ENCODE measurements around the gene TRIM63.

Gene TRIM63

DNA sequence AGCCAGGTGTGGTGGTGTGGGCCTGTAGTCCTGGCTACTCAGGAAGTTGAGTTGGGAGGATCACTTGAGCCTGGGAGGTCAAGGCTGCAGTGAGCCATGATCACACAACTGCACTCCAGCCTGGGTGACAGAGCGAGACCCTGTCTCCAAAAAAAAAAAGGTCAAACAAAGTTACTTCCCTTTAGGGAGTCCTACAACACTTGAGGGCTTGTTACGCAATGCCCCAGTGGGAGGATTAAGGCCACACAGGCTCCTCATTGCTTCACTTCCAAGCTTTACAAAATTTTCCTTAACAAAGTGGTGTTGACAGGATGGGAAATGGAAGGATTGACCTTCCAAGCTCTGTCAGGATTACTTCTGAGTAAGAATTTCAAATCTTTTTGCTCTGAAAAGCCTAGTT is 52.1 kb downstream of the TRIM63 start:
- DNase-seq = no peak

DNA sequence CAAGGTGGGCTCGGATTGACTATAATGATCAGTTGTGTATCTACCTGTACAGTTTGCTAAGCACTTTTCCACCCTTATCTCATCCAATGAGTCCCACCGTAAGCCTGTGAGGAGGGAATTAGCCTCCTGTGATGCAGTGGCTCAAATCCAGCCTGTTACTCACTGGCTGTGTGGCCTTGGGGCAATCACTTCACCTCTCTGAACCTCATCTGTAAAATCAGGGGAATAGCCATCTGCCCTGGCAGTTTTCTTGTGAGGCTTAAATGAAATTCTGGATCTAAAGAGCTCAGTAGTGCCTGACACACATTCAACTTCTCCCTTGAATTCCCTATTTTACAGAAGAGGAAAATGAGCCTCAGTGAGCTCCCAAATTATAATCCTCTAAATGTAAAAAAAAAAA is 53.3 kb downstream of the TRIM63 start:
- DNase-seq = no peak

DNA sequence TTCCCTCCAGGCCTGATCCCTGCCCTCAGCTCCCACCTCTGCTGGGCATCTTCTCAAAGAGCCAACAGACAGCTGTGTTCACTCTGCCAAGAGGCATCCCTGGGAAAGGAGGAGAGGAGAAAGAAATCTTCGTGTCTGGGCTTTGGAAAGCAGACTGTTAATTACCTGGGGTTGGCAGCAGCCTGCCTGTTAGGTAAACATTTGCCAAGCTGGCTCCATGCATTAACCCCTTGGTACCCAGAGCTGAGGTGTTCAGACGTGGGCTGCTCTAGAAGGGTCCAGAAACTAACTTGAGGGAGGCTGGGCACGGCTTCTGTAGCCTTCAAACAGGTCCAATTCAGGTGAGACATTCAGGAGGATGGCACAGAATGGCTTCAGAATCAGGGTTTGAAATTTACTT is 54.6 kb downstream of the TRIM63 start:
- DNase-seq = no peak

DNA sequence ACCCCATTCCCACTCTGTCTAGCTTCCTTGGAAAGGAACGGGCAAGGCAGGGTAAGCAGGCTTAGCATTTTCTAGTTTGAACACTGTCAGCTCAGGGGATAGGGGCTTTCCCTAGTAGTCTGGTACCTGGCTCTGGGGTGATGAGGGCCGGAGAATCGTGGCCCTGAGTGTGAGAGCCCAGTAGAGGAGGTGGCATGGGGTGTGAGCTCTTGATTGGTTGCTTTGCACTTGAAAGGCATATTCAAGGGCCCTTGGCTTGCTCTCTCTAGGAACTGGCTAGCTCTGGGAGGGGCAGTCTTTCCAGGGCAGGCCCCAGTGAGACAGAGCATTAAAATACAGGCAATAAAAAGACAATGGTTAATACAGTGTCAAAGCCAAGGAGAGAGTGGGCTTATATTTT is 56.6 kb downstream of the TRIM63 start:
- no peak for DNase-seq

DNA sequence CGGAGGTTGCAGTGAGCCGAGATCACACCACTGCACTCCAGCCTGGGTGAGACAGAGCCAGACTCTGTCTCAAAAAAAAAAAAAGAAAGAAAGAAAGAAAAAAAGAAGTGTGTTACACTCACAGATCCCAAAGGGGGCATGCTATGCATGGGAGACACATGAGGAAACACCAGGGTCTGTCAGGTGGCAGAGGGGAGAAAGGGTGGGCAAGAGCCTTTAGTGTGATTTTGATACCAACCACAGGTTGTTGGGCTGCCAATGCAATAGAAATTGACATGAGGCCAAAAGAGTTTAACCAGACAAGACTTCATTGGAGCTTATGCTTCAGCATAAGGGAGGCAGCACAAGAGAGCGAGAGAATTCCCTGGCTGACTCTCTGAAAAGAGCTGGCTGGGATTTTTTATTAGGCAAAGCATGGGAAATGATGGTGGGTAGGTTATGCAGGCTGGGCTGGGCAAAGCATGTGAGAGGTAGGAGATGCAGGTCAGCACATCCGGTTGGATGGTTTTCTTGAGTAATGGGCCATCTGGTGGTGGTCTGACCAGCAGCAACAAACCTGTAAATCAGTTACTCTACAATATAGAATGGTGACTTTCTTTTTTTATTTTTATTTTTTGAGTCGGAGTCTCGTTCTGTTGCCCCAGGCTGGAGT is 57.5 kb downstream of the TRIM63 start:
- DNase-seq = no peak

DNA sequence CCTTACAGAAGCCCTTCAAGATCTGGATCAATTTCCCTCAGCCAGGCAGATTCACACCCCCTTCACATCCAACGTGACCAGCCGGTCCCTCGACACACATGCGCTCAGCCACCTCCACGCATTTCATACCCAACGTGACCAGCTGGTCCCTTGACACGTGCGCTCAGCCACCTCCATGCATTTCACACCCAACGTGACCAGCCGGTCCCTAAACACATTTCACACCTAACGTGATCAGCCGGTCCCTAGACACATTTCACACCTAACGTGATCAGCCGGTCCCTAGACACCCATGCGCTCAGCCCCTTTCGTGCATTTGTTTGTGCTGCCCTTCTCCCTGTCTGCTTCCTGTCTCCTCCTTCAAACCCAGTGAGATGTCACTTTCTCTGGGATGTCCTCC is 60.7 kb downstream of the TRIM63 start:
- no peak for DNase-seq

DNA sequence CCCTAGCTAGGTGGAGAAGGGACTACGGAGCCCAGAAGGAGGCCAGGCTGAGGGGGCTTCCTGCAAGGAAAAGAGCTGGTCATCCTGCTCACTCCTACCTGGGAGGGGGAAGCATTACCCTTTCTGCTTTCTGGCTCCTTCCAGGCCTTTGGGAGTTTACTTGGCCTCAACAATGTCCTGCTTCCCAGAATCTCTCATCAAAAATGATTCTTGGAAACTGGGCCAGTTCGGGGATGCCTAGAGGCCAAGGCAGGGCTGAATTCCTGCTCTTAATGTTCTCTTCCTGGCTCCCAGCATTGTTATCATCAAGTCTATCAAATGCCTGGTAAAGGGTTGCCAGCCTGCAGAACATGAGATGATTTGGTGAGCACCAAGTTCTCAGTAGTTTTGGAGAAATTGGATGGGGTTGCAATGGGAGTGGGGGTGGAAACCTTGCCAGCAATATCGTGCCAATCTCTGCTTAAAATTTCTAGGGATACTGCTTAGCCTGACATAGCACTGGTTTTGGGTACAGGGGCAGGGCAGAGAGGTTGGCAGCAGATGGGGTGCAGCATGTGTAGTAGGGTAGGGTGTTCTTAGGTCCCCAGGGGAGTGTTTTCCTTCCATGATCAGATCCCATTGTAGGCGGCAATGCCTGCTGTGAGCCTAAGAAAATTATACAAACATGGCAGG is 61.9 kb downstream of the TRIM63 start:
- DNase-seq = no peak

DNA sequence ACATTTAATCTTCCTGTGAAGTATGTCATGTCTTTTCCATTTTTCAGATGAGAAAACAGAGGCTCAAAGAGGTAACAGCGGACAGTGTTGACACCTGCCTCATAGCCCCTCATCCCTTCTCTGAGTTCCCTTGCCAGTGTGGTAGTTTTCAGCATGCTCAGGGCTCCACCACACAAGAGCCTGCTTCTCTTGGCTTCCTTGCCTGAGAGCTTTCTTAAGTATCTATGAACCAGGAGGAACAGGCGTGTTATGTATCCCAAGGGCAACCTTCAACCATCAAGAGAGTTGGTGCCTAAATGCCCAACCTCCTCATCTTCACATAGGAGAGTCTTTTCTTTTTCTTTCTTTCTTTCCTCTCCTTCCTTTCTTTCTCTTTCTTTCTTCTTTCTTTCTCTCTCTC is 63.7 kb downstream of the TRIM63 start:
- no peak for DNase-seq

DNA sequence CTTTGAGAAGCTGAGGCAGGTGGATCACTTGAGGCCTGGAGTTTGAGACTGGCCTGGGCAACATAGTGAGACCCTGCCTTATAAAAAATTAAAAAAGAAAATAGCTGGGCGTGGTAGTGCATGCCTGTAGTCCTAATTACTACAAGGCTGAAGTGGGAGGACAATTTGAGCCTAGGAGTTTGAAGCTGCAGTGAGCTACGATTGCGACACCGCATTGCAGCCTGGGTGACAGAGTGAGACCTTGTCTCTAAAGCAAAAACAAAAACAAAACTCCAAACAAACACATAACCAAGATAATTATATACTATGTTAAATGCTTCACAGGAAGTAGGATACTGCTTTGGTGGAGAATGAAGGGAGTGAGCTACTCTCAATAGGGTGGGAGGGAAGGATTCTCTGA is 64.2 kb downstream of the TRIM63 start:
- DNase-seq = no peak

All from NCI-H748 treated with DMSO at 0.1 percent for 48 hours (cell line).